GM19193 (cell line): Measurements from ENCODE around the gene CACNA1S.

Experiments
- POLR2A ChIP-seq: IDR thresholded peaks from 4 replicates; pipeline ENCODE4 v1.6.1; 2011; ENCODE audit not compliant: insufficient read depth, insufficient read length; ENCODE audit errors: extremely low read depth

The CACNA1S gene

DNA sequence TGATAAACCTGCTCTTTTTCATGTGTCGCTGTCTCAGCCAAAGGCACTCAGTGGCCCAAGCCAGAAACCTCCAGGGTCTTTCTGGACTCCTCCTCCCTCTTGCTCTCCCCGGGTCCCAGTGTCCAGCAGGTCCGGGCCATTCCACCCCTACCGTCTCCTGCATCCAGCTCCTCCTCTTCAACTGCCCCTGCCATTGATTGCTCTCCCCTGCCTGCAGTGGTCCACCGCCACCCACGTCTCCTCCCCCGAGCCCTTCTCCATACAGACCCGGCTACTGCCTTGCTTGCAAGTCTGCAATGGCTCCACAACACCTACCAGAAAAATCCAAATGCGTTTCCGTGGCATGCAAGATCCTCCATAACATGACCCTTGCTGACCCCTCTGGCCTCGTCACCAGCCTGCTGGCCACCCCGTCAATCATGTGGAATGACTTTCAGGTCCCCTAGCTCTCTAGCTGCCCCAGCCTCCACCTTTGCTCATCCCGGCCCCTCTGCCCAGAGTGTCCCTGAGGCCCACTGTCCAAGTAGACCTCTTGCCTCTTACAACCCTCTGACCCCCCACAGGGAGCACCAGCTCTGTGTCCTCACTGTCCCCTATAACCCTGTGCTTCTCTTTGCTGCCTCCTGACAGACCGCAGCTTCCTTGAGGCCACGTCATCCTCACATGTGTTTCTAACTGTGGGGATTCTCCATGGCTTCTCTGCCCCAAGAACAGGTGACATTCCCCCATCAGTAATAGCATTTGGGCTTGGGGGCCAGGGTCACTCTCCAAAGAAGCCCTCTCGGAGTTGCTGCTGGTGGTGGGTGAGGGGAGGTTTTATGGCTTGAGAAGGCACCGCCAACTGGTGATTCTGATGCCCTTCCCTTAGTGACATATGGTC, 15.0 kb downstream of the CACNA1S start:
- TF ChIP-seq POLR2A = no peak

DNA sequence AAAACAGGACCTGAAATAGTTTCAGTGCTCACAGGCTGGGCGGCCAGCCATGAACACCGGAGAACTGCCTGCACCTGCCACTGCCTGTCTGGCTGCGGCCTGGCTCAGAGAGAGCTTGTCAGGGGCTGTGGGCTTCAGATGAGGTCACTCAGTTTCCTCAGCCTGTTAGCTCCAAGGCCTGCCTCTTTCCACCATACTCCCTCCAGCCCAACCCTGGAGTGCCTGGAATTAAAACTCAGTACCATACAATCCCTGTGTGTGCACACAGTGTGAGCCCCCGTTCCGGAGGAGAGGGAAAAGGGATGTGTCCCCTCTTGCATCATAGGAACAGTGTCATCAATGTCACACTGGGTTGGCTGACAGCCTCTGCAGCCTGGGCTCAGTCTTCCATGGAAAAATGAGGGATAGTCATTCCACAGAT, 16.2 kb downstream of the CACNA1S start:
- no peak for TF ChIP-seq POLR2A

DNA sequence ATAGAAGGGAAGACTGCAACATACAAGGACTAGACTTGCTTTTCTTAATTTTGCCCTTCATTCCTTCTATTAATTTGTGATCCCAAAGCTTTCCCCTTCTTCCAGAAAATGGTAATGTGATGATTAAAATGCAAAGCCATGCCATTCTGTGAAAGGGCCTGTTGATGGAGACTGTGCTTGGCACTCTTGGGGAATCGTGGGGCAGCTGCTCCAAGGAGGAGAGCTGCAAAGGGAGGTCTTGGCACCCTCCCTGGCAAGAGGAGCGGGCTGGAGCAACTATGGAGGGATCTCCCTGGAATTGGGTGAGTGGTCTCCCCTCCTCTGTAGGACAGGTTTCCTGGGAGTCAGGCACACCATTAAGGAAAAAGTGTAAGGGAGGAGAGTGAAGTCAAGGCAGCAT, 16.6 kb downstream of the CACNA1S start:
- no peak for TF ChIP-seq POLR2A

DNA sequence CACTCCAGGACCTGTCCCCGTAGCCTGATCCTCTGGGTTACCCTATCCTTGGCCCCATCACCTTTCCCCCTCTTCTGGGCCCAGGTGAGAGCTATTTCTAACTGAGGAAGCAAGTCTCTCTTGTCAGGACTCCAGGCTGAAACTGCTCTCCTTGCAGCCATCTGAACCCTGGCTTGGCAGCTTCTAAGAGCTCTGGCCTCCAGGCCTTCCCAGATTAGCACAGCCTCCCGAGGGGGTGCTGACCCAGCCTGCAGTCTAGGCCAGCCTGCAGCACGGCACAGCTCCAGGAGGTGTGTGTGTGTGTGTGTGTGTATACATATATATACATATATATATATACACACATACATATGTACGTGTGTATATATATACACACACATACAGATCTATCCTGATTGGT, 17.4 kb downstream of the CACNA1S start:
- TF ChIP-seq POLR2A = no peak

DNA sequence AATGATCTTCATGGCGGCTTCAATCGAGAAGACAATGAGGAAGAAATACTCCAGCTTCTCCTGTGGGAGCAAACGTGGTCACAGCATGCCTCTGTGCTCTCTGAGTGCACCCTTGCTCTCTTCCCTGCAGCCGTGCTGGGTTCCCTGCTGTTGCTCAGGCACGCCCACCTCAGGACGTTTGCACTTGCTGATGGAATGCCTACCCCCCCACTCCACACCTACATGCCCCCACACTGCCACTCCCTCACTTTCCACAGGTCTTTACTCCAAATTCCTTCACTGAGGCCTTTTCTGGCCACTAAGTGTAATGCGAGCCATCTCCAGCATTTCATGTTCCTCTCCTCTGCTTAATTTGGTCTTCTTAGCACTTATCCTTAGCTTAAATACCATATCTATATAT, 18.3 kb downstream of the CACNA1S start:
- no peak for TF ChIP-seq POLR2A

DNA sequence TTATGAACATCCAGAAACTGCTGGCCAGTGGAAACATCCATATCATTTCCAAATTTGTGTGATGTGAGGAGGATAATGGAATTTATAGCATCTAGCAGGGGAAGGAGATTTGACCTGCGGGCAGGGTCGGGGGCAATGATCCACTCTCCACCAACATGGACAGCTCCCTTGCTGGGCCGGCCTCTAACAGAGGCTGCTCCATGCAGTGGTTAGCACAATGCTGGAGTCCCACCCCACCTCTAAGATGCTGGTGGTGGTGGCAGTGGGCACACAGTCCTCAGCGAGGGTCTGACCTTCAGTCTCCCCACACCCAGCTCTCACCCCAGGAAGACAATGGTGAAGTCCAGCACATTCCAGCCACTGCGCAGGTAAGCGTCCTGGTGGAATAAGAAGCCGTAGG, 18.7 kb downstream of the CACNA1S start:
- no peak for TF ChIP-seq POLR2A

DNA sequence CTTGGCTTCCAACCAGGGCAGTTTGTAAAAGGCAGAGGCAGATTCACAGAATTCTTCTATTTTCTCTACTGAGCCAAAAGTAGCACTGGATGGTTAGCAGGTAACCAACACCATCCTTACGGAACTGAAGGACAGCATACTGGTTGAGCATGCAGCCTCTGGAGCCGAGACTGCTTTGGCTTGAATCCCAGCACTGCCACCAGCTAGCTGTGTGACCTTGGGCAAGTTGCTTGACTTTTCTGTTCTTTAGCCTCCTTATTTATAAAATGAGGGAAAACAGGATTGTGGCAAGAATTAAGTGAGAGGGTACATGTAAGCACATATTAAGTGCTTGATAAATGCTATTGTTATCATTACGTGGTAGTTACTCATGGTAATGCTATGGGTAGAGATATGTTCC, 19.5 kb downstream of the CACNA1S start:
- TF ChIP-seq POLR2A = no peak

DNA sequence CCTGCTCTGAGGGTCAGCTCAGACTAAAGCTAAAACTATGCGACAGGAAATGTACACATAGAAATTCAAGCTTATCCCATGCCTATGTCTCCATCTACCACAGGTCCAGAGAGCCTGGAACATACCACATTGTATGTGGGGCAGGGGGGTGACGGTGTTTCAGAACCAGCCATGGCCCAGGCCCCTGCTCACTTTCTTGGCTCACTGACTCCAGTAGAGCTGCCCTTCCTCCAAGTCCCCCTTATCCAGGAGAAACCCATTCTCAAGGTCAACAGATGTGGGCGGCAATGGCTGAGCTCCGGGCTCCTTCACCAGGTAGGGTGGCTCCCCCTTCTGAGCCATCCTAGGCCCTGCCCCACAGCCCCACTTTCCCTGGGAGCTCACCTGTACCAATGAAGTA, 21.0 kb downstream of the CACNA1S start:
- TF ChIP-seq POLR2A = no peak

DNA sequence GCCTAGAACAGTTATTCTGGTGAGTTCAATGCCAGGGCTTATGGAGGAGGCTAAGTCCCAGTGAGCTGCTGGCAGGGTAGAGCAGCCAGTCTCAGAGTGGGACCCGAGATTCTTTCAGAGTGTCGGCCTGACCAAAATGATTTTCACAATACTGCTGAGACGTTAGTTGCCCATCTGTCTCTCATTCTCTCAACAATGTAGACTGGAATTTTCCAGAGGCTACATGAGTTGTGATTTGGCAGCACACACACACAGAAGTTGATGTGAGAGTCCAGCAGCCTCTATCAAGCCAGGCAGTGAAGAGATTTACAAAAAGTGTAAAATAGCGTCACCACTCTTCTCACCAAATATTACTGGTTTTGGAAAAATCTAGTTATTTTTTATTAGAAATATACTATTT, 21.7 kb downstream of the CACNA1S start:
- no peak for TF ChIP-seq POLR2A

DNA sequence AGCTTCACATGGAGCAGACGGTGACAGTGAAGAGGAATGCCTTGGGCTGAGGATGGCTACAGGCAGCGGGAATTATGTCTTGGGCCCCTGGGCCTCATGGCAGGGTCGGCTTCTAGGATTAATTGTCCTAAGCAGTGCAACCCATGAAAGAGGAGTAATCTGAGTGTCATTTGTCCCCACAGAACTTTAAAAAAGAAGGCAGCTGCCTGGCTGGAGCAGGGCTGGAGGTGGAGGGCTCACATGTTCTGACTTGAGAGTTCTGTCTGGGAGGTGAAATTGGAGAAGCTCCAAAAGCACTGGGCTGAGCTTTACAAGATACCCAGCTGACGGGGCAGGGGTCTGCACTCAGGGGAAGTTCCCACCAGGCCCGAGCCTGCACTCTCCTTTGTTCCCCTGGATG, 22.6 kb downstream of the CACNA1S start:
- no peak for TF ChIP-seq POLR2A

DNA sequence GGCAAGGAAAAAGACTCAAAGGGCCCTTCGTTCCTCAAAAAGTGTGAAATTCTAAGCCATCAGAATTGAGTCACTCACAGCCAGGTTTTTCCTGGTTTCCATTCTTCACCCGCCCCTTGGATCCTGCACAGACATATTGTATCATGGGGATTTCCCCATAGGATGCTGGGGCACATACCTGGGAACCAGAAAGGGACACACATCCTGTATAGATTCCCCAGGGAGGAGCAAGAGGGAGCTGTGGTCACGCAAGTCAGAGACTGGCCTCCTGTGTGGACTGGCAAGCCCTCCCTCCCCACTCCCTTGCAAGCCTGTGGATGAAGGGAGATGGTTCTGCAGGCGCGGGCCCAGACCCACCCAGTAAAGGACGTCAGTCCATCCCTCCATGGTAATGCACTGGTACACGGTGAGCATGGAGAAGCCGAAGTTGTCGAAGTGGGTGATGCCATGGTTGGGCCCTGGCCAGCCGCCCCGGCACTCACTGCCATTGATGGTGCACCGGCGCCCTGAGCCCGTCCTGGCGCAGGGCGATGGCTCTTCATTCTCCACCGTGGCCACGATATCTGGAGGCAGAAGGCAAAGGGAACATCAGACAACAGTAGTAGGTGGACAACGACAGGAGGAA, 23.2 kb downstream of the CACNA1S start:
- TF ChIP-seq POLR2A = no peak

DNA sequence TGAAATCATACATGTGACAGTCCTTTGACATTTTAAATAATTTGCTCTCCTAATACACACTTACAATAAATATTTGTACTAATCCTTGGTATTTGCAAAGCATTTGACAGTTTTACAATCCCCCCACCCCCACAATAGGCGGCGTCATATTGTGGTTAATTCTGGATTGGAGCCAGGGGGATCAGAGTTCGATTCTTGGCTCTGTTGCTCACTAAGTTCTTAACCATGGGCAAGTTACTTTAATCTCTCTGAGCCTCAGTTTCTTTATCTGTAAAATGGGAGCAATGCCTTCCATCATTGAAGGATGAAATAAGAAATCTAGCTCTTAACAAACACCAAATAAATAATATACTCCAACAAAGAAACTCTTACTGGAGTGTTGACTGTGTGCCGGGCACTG, 23.8 kb downstream of the CACNA1S start:
- TF ChIP-seq POLR2A = no peak

DNA sequence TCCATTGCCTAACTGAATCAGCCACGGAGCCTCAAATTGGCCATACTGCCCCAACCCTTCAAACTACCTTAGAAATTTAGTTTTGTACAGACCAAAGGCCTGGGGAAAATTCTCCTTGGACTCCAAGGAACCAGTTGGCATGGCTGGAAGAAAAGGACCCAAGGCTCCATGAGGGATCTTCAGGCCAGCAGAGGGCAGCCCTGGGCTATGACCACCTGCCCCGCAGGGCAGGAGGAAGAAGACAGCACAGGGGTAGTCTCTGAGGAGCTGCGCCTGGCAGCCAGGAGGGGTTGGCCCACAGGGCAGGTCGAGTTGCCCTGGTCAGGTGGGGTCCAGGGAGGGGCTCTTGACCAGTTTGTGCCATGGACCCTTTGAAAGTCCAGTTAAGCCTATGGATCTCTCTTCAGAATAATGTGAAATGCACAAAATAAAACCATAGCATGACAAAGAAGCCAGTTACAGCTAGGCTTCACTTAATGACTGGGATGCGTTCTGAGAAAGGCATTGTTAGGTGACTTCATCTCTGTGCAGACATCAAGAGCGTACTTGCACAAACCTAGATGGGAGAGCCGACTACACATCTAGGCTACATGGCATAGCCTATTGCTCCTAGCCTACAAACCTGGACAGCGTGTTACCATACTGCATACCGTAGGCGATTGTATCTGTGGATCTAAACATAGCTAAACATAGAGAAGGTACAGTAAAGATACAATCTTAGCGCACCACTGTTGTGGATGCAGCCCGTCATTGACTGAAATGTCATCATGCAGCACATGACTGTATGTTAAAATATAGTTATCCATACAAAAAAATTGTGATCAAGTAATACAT, 26.1 kb downstream of the CACNA1S start:
- no peak for TF ChIP-seq POLR2A

DNA sequence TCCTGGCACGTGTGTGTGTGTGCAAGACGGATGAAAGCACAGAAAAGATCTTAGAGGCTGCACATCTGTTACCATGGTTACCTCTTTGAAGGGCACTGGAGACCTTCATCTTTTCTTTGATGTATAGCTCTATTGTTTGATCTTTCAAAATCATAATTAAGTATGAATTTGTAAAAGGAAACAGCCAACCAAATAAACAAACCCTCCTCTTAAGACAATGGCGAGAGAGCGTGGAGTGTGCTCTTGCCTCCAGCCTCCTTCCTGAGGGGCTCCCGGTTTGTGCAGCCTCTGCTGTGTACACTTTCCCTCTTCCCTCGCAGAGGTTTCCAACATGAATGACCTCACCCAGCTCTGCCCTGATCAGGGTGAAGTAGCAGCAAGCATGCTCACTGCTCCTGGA, 27.9 kb downstream of the CACNA1S start:
- TF ChIP-seq POLR2A = no peak

DNA sequence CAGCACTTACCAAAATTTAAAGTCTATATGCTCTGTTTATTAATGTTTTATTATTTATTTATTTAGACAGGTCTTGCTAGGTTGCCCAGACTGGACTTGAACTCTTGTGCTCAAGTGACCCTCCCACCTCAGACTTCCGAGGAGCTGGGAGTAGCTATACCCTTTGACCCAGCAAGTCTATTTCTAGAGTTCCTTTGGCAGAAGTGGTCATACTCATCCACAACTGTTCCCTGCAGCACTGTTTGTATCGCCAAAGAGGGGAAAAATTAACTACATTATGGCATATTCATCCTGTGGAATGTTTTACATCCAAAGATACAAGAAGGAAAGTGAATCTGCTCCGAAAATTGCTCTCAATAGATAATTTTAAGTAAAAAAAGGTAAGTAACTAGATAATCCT, 28.5 kb downstream of the CACNA1S start:
- no peak for TF ChIP-seq POLR2A
